Measurements from ENCODE around the gene ZNHIT2.

The ZNHIT2 gene

DNA sequence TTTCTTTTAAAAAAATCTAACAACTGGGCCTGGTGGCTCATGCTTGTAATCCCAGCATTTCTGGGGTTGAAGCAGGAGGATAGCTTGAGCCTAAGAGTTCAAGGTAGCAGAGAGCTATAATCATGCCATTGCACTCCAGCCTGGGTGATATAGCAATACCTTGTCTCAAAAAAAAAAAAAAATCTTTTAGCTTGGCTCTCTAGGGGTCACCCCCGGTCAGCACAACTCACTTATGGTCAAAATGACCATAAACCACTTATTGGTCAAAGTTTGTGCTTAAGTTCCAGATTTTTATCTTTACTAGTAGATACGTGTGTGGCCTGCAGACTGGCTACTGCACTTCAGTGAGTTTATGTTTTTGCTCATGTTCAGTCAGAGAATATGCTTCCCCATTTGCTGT, 46.2 kb upstream of the ZNHIT2 start:
- Histone ChIP-seq H3K9ac (ENCODE audit: low read depth, low read length, poor library complexity, severe bottlenecking) (no peak overlapping the region), H3K4me3 (ENCODE audit: low read length, poor library complexity, severe bottlenecking) (no peak overlapping the region), H3K9me3 (ENCODE audit: insufficient read depth, low read depth, low read length) (no peaks in the 10 kb centered on the region), H3K36me3 (ENCODE audit: insufficient read depth, low read length) (no peaks in the 10 kb centered on the region), H2AFZ (ENCODE audit: low read length) (no peak overlapping the region), H3K27me3 (ENCODE audit: insufficient read depth, low read length, poor library complexity, severe bottlenecking) (no peaks in the 10 kb centered on the region), H3K79me2 (ENCODE audit: insufficient read depth, low read length) (no peaks in the 10 kb centered on the region), H4K20me1 (ENCODE audit: insufficient read depth, low read length, poor library complexity, severe bottlenecking) (no peaks in the 10 kb centered on the region), H3F3A (ENCODE audit: low read depth) (no peaks in the 10 kb centered on the region), H3K9me2 (replicated peaks; ENCODE audit: low read depth, low read length) (no peaks in the 10 kb centered on the region), H3K4me2 (ENCODE audit: low read depth, low read length, poor library complexity, severe bottlenecking) (no peak overlapping the region), H3K4me1 (ENCODE audit: insufficient read depth, low read length, poor library complexity, severe bottlenecking) (peaks cover under 1% of the 10 kb centered on the region)
- TF ChIP-seq, protein P1, sequence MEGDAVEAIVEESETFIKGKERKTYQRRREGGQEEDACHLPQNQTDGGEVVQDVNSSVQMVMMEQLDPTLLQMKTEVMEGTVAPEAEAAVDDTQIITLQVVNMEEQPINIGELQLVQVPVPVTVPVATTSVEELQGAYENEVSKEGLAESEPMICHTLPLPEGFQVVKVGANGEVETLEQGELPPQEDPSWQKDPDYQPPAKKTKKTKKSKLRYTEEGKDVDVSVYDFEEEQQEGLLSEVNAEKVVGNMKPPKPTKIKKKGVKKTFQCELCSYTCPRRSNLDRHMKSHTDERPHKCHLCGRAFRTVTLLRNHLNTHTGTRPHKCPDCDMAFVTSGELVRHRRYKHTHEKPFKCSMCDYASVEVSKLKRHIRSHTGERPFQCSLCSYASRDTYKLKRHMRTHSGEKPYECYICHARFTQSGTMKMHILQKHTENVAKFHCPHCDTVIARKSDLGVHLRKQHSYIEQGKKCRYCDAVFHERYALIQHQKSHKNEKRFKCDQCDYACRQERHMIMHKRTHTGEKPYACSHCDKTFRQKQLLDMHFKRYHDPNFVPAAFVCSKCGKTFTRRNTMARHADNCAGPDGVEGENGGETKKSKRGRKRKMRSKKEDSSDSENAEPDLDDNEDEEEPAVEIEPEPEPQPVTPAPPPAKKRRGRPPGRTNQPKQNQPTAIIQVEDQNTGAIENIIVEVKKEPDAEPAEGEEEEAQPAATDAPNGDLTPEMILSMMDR (conservative IDR thresholded peaks at IDR 0.05; ENCODE audit: low read length), result no peak
- no peak for TF ChIP-seq EZH2phosphoT487 (IDR thresholded peaks at IDR 0.05; ENCODE audit: borderline replicate concordance)

DNA sequence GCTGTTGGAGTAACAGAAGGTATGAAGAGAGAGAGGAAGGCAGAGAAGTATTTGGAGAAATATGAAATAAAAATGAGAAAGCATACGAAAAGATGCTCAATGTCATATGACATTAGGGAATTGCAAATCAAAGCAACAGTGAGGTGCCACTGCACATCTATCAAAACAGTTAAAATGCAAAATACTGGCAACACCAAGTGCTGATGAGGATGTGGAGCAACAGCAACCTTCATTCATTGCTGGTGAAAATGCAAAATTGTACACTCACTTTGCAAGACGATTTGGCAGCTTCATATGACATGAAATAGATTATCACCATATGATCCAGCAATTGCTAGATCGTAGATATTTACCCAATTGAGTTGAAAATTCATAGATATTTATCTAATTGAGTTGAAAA, 43.1 kb upstream of the ZNHIT2 start:
- Histone ChIP-seq H3K79me2 (ENCODE audit: insufficient read depth, low read length) (no peaks in the 10 kb centered on the region), H3K4me2 (ENCODE audit: low read depth, low read length, poor library complexity, severe bottlenecking) (no peak overlapping the region), H3K9me3 (ENCODE audit: insufficient read depth, low read depth, low read length) (no peaks in the 10 kb centered on the region), H3K4me3 (ENCODE audit: low read length, poor library complexity, severe bottlenecking) (no peak overlapping the region), H2AFZ (ENCODE audit: low read length) (no peak overlapping the region), H3F3A (ENCODE audit: low read depth) (no peaks in the 10 kb centered on the region), H3K4me1 (ENCODE audit: insufficient read depth, low read length, poor library complexity, severe bottlenecking) (no peaks in the 10 kb centered on the region), H3K36me3 (ENCODE audit: insufficient read depth, low read length) (no peaks in the 10 kb centered on the region), H4K20me1 (ENCODE audit: insufficient read depth, low read length, poor library complexity, severe bottlenecking) (no peaks in the 10 kb centered on the region), H3K9ac (ENCODE audit: low read depth, low read length, poor library complexity, severe bottlenecking) (no peak overlapping the region), H3K9me2 (replicated peaks; ENCODE audit: low read depth, low read length) (no peaks in the 10 kb centered on the region), H3K27me3 (ENCODE audit: insufficient read depth, low read length, poor library complexity, severe bottlenecking) (no peaks in the 10 kb centered on the region)
- TF ChIP-seq, protein P1 (conservative IDR thresholded peaks at IDR 0.05; ENCODE audit: low read length), result no peak
- TF ChIP-seq EZH2phosphoT487 (IDR thresholded peaks at IDR 0.05; ENCODE audit: borderline replicate concordance), result no peak

DNA sequence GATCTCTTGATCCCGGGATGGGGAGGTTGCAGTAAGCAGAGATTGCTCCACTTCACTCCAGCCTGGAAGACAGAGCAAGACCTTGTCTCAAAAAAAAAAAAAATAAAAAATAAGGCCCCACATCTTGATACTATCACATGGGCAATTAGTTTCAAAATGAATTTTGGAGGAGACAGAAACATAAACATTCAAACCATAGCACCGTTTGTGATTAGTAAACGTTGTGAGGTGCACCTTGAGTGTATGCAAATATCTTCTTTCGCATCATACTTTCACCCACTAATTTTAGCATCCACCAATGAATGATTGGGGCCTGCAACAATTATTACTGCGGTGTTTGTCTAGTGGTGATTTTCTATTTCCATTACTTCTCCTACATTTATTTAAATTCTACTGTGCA, 41.5 kb upstream of the ZNHIT2 start:
- no peaks in the 10 kb centered on the region for H4K20me1 ChIP-seq (ENCODE audit: insufficient read depth, low read length, poor library complexity, severe bottlenecking)
- no peak overlapping the region for H2AFZ ChIP-seq (ENCODE audit: low read length)
- H3K4me2 ChIP-seq (ENCODE audit: low read depth, low read length, poor library complexity, severe bottlenecking), result no peak overlapping the region
- H3K27me3 ChIP-seq (ENCODE audit: insufficient read depth, low read length, poor library complexity, severe bottlenecking), result no peaks in the 10 kb centered on the region
- H3F3A ChIP-seq (ENCODE audit: low read depth), result no peaks in the 10 kb centered on the region
- H3K9ac ChIP-seq (ENCODE audit: low read depth, low read length, poor library complexity, severe bottlenecking), result no peak overlapping the region
- no peaks in the 10 kb centered on the region for H3K4me1 ChIP-seq (ENCODE audit: insufficient read depth, low read length, poor library complexity, severe bottlenecking)
- H3K9me2 ChIP-seq (replicated peaks; ENCODE audit: low read depth, low read length), result no peaks in the 10 kb centered on the region
- H3K4me3 ChIP-seq (ENCODE audit: low read length, poor library complexity, severe bottlenecking), result no peak overlapping the region
- no peaks in the 10 kb centered on the region for H3K36me3 ChIP-seq (ENCODE audit: insufficient read depth, low read length)
- TF ChIP-seq EZH2phosphoT487 (IDR thresholded peaks at IDR 0.05; ENCODE audit: borderline replicate concordance), result no peak
- TF ChIP-seq, protein P1 (conservative IDR thresholded peaks at IDR 0.05; ENCODE audit: low read length), result no peak
- no peaks in the 10 kb centered on the region for H3K79me2 ChIP-seq (ENCODE audit: insufficient read depth, low read length)
- H3K9me3 ChIP-seq (ENCODE audit: insufficient read depth, low read depth, low read length), result no peaks in the 10 kb centered on the region
